Measurements from ENCODE around the gene RAC3. TPM values are rescaled to one million over a fixed set of nuclear protein-coding genes. Genes with fewer than 3 reads are reported as not detected.
A peak's percentile ranks its signal among the peaks of the same experiment; 100 is the strongest.

RAC3 gene
- total RNA-seq, 1 donor from 2014 or later = 0.49 TPM

GRCh38 chr17:82019690-82020571 is 11.5 kb upstream of the RAC3 start:
- no peaks in the 10 kb centered on the region for H3K9me3 Mint-ChIP-seq
- ChIA-PET CTCF (interaction anchor here (1.0 to 5.9 kb wide), 5 partner anchors 10 to 182 kb away, joined by 3 to 59 read pairs (median 3); partner anchors contain the start of gene NOTUM), POLR2A (interaction anchor here (0.6 to 3.2 kb wide), 7 partner anchors 18 to 487 kb away, joined by 3 to 12 read pairs (median 3); partner anchors contain the start of genes DCXR and MCRIP1)
- peak; percentile 59 for DNase-seq
- ATAC-seq (ENCODE audit: low read depth) = no peak
- peaks cover 22% of the 10 kb centered on the region for H3K4me1 Mint-ChIP-seq
- no peaks in the 10 kb centered on the region for H3K27me3 Mint-ChIP-seq
- H3K4me3 Mint-ChIP-seq = no peak overlapping the region
- H3K36me3 Mint-ChIP-seq (ENCODE audit: low read depth) = peaks cover 4% of the 10 kb centered on the region
- TF ChIP-seq CTCF (IDR thresholded peaks at IDR 0.05) = no peak
- intact Hi-C loops (cut with micrococcal nuclease) = loop anchor here (5.0 kb wide), 2 partner anchors 148 to 477 kb away; partner anchors contain the start of gene ARHGDIA
- H3K27ac Mint-ChIP-seq = no peak overlapping the region

- Mint-ChIP-seq H3K36me3 (ENCODE audit: low read depth) (peaks cover 4% of the 10 kb centered on the region), H3K27me3 (no peaks in the 10 kb centered on the region), H3K27ac (no peak overlapping the region), H3K9me3 (no peaks in the 10 kb centered on the region), H3K4me1 (peaks cover 22% of the 10 kb centered on the region), H3K4me3 (no peak overlapping the region)
- intact Hi-C loops (cut with micrococcal nuclease) = loop anchor here (1.0 to 5.0 kb wide), 3 partner anchors 61 to 477 kb away; partner anchors contain the start of gene ARHGDIA
- TF ChIP-seq CTCF (IDR thresholded peaks at IDR 0.05) = no peak
- ATAC-seq (ENCODE audit: low read depth) (no peak), DNase-seq (no peak)
- ChIA-PET POLR2A (interaction anchor here (0.6 to 3.2 kb wide), 9 partner anchors 17 to 187 kb away, joined by 3 to 12 read pairs (median 4); partner anchors contain the start of genes ASPSCR1, DCXR, FASN and MCRIP1), CTCF (interaction anchor here (1.0 to 5.9 kb wide), 6 partner anchors 9 to 182 kb away, joined by 3 to 59 read pairs (median 3); partner anchors contain the start of genes DCXR and NOTUM)
Measured at GRCh38 chr17:82020572-82021106, 10.8 kb upstream of the RAC3 start.

- DNase-seq (no peak), ATAC-seq (ENCODE audit: low read depth) (no peak)
- ChIA-PET CTCF (interaction anchor here (1.0 to 5.9 kb wide), 4 partner anchors 14 to 62 kb away, joined by 3 to 59 read pairs (median 3); partner anchors contain the start of genes DCXR and NOTUM), POLR2A (interaction anchor here (0.7 to 3.2 kb wide), 8 partner anchors 16 to 188 kb away, joined by 3 to 43 read pairs (median 6); partner anchors contain the start of genes ASPSCR1, DCXR, FASN and MCRIP1)
- no peak for TF ChIP-seq CTCF (IDR thresholded peaks at IDR 0.05)
- intact Hi-C loops (cut with micrococcal nuclease) = loop anchor here (1.0 to 5.0 kb wide), 3 partner anchors 62 to 476 kb away; partner anchors contain the start of gene ARHGDIA
- Mint-ChIP-seq H3K27ac (peak overlapping the region; percentile 35), H3K36me3 (ENCODE audit: low read depth) (peaks cover 4% of the 10 kb centered on the region), H3K27me3 (no peaks in the 10 kb centered on the region), H3K4me1 (peaks cover 22% of the 10 kb centered on the region), H3K9me3 (no peaks in the 10 kb centered on the region), H3K4me3 (peak overlapping the region; percentile 85)
Measured at GRCh38 chr17:82021107-82021899, 10.2 kb upstream of the RAC3 start.

GRCh38 chr17:82021900-82022309 is 9.6 kb upstream of the RAC3 start:
- no peaks in the 10 kb centered on the region for H3K9me3 Mint-ChIP-seq
- DNase-seq (no peak), ATAC-seq (ENCODE audit: low read depth) (no peak)
- peaks cover 22% of the 10 kb centered on the region for H3K4me1 Mint-ChIP-seq
- H3K27ac Mint-ChIP-seq = peak overlapping the region; percentile 35
- ChIA-PET CTCF (interaction anchor here (0.7 to 5.9 kb wide), 4 partner anchors 13 to 62 kb away, joined by 3 to 59 read pairs (median 3); partner anchors contain the start of gene DCXR), POLR2A (interaction anchor here (0.6 to 3.2 kb wide), 14 partner anchors 16 to 392 kb away, joined by 3 to 43 read pairs (median 4); partner anchors contain the start of genes ASPSCR1, DCXR, FASN and MCRIP1)
- no peak for TF ChIP-seq CTCF (IDR thresholded peaks at IDR 0.05)
- intact Hi-C loops (cut with micrococcal nuclease) = loop anchor here (1.0 to 5.0 kb wide), 3 partner anchors 63 to 475 kb away; partner anchors contain the start of gene ARHGDIA
- peak overlapping the region; percentile 85 for H3K4me3 Mint-ChIP-seq
- peaks cover 4% of the 10 kb centered on the region for H3K36me3 Mint-ChIP-seq (ENCODE audit: low read depth)
- no peaks in the 10 kb centered on the region for H3K27me3 Mint-ChIP-seq

All from activated B cell treated with CpG ODN at 0.5 μM for 24 hours (primary cell).